SK-N-SH treated with all-trans-retinoic acid at 6 μM for 48 hours (cell line): ENCODE data around the gene AHRR.

ENCODE experiments used
- ATAC-seq: fragments of 200-7000 bp; cut with Tn5 transposase; 3 replicates; pipeline ENCODE4 v1.9.1; 2020; ENCODE audit warnings: mild to moderate bottlenecking, moderate library complexity
- ARNTL ChIP-seq: fragments of 450-650 bp; formaldehyde crosslinking; IDR thresholded peaks from 2 replicates; pipeline ENCODE4 v1.5.0; 2020; ENCODE audit warnings: low read depth, mild to moderate bottlenecking, moderate library complexity, borderline replicate concordance
- BACH2 ChIP-seq: fragments of 250-450 bp; sonication (Bioruptor Pico); IDR thresholded peaks from 2 replicates; pipeline ENCODE4 v1.9.0; 2021; ENCODE audit warnings: mild to moderate bottlenecking, borderline replicate concordance
- CSDC2 ChIP-seq: fragments of 250-450 bp; sonication (Bioruptor Pico); IDR thresholded peaks from 2 replicates; pipeline ENCODE4 v1.5.0; 2020; ENCODE audit warnings: mild to moderate bottlenecking, moderate library complexity
- ESRRG ChIP-seq: fragments of 250-450 bp; sonication (Bioruptor Pico); IDR thresholded peaks from 2 replicates; pipeline ENCODE4 v1.6.1; 2021; ENCODE audit warnings: mild to moderate bottlenecking
- GLIS3 ChIP-seq: fragments of 250-450 bp; sonication (Bioruptor Pico); IDR thresholded peaks from 2 replicates; pipeline ENCODE4 v1.5.0; 2020; ENCODE audit warnings: mild to moderate bottlenecking, moderate library complexity
- ISL1 ChIP-seq: fragments of 250-450 bp; sonication (Bioruptor Pico); IDR thresholded peaks from 2 replicates; pipeline ENCODE4 v2.1.2; 2022; ENCODE audit warnings: mild to moderate bottlenecking, moderate library complexity
- OSR1 ChIP-seq: fragments of 250-450 bp; sonication (Bioruptor Pico); IDR thresholded peaks from 2 replicates; pipeline ENCODE4 v1.8.0; 2022; ENCODE audit warnings: moderate library complexity, mild to moderate bottlenecking, inconsistent platforms
- PPARA ChIP-seq: fragments of 250-450 bp; sonication (Bioruptor Pico); IDR thresholded peaks from 2 replicates; pipeline ENCODE4 v1.5.0; 2020; ENCODE audit warnings: mild to moderate bottlenecking, borderline replicate concordance
- RARB ChIP-seq: fragments of 250-450 bp; sonication (Bioruptor Pico); IDR thresholded peaks from 2 replicates; pipeline ENCODE4 v1.8.0; 2021; ENCODE audit warnings: mild to moderate bottlenecking, moderate library complexity
- SNAI2 ChIP-seq: fragments of 250-450 bp; sonication (Bioruptor Pico); IDR thresholded peaks from 2 replicates; pipeline ENCODE4 v1.5.0; 2020; ENCODE audit warnings: mild to moderate bottlenecking, moderate library complexity
- TCF4 ChIP-seq: fragments of 250-450 bp; sonication (Bioruptor Pico); IDR thresholded peaks from 2 replicates; pipeline ENCODE4 v1.8.0; 2021; ENCODE audit warnings: mild to moderate bottlenecking, moderate library complexity, borderline replicate concordance
- TOX ChIP-seq: fragments of 250-450 bp; sonication (Bioruptor Pico); IDR thresholded peaks from 2 replicates; pipeline ENCODE4 v1.8.0; 2021; ENCODE audit warnings: mild to moderate bottlenecking, moderate library complexity, borderline replicate concordance
- ZC3H10 ChIP-seq: fragments of 250-450 bp; sonication (Bioruptor Pico); IDR thresholded peaks from 2 replicates; pipeline ENCODE4 v1.5.1; 2021; ENCODE audit warnings: mild to moderate bottlenecking, moderate library complexity
- ZFP30 ChIP-seq: fragments of 450-650 bp; formaldehyde crosslinking; IDR thresholded peaks from 2 replicates; pipeline ENCODE4 v1.5.0; 2022; ENCODE audit warnings: mild to moderate bottlenecking, moderate library complexity
- ZNF565 ChIP-seq: fragments of 450-650 bp; formaldehyde crosslinking; conservative IDR thresholded peaks from 2 replicates; pipeline ENCODE4 v1.5.0; 2020; ENCODE audit warnings: low read depth, mild to moderate bottlenecking, moderate library complexity
- ZNF70 ChIP-seq: fragments of 450-650 bp; formaldehyde crosslinking; IDR thresholded peaks from 2 replicates; pipeline ENCODE4 v1.5.0; 2020; ENCODE audit warnings: mild to moderate bottlenecking, moderate library complexity
- ZNF8 ChIP-seq: fragments of 450-650 bp; formaldehyde crosslinking; IDR thresholded peaks from 2 replicates; pipeline ENCODE4 v1.5.0; 2020; ENCODE audit warnings: mild to moderate bottlenecking, moderate library complexity
- TF ChIP-seq, protein P1 (sequence below): fragments of 250-450 bp; sonication (Bioruptor Pico); IDR thresholded peaks from 2 replicates; pipeline ENCODE4 v1.5.0; 2020; ENCODE audit warnings: mild to moderate bottlenecking, moderate library complexity
- TF ChIP-seq, protein P2 (sequence below): fragments of 250-450 bp; sonication (Bioruptor Pico); IDR thresholded peaks from 2 replicates; pipeline ENCODE4 v1.8.0; 2020; ENCODE audit warnings: mild to moderate bottlenecking, moderate library complexity, borderline replicate concordance
- TF ChIP-seq, protein P3 (sequence below): fragments of 250-450 bp; sonication (Bioruptor Pico); IDR thresholded peaks from 2 replicates; pipeline ENCODE4 v1.8.0; 2021; ENCODE audit warnings: low read depth, mild to moderate bottlenecking, moderate library complexity, borderline replicate concordance

AHRR gene

DNA sequence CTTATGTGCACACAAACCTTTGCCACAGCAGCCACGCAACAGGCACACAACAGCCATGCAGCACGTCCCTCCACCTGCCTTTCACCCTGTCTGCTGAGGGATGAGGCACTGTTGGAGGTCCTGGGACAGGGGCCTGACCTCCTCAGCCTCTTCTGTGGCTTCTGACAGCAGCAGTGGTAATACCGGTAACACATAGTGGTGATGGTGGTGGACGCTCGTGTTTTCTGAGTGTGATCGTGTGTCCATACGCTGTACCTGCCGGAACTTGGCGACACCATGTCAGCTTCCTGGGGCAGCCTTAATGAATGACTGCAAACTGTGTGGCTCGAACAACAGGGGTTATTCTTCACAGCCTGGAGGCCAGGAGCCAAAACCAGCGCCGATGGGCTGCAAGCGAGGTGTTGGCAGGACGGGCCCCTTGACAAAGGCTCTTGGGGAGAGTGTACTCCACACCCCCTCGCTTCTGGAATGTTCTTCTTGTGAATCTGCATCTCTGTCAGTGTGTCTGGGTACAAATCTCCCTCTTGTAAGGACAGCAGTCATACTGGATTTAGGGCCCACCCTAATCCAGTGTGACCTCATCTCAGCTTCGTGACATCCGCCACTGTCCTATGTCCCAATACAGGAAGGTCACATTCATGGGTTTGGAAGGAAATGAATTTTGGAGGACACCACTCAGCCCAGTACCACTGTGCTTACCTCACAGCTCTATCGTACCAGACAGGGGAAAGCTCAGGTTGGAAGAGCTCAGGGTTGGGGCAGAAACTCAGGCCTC lies 66.2 kb downstream of the AHRR start:
- no peak for ATAC-seq
- TF ChIP-seq ZNF8 (CRISPR knock-in tag) (no peak), TCF4 (no peak), GLIS3 (CRISPR knock-in tag) (no peak), TOX (CRISPR knock-in tag) (no peak), ESRRG (no peak), ZFP30 (CRISPR knock-in tag) (no peak), ARNTL (no peak), SNAI2 (CRISPR knock-in tag) (no peak), ZNF70 (no peak), CSDC2 (CRISPR knock-in tag) (no peak), ZC3H10 (no peak), ZNF565 (CRISPR knock-in tag) (no peak), OSR1 (CRISPR knock-in tag) (no peak), RARB (CRISPR knock-in tag) (no peak)
- TF ChIP-seq, protein P1, sequence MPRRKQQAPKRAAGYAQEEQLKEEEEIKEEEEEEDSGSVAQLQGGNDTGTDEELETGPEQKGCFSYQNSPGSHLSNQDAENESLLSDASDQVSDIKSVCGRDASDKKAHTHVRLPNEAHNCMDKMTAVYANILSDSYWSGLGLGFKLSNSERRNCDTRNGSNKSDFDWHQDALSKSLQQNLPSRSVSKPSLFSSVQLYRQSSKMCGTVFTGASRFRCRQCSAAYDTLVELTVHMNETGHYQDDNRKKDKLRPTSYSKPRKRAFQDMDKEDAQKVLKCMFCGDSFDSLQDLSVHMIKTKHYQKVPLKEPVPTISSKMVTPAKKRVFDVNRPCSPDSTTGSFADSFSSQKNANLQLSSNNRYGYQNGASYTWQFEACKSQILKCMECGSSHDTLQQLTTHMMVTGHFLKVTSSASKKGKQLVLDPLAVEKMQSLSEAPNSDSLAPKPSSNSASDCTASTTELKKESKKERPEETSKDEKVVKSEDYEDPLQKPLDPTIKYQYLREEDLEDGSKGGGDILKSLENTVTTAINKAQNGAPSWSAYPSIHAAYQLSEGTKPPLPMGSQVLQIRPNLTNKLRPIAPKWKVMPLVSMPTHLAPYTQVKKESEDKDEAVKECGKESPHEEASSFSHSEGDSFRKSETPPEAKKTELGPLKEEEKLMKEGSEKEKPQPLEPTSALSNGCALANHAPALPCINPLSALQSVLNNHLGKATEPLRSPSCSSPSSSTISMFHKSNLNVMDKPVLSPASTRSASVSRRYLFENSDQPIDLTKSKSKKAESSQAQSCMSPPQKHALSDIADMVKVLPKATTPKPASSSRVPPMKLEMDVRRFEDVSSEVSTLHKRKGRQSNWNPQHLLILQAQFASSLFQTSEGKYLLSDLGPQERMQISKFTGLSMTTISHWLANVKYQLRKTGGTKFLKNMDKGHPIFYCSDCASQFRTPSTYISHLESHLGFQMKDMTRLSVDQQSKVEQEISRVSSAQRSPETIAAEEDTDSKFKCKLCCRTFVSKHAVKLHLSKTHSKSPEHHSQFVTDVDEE (CRISPR knock-in tag), result no peak
- TF ChIP-seq, protein P2, sequence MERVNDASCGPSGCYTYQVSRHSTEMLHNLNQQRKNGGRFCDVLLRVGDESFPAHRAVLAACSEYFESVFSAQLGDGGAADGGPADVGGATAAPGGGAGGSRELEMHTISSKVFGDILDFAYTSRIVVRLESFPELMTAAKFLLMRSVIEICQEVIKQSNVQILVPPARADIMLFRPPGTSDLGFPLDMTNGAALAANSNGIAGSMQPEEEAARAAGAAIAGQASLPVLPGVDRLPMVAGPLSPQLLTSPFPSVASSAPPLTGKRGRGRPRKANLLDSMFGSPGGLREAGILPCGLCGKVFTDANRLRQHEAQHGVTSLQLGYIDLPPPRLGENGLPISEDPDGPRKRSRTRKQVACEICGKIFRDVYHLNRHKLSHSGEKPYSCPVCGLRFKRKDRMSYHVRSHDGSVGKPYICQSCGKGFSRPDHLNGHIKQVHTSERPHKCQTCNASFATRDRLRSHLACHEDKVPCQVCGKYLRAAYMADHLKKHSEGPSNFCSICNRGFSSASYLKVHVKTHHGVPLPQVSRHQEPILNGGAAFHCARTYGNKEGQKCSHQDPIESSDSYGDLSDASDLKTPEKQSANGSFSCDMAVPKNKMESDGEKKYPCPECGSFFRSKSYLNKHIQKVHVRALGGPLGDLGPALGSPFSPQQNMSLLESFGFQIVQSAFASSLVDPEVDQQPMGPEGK (CRISPR knock-in tag), result no peak
- TF ChIP-seq, protein P3, sequence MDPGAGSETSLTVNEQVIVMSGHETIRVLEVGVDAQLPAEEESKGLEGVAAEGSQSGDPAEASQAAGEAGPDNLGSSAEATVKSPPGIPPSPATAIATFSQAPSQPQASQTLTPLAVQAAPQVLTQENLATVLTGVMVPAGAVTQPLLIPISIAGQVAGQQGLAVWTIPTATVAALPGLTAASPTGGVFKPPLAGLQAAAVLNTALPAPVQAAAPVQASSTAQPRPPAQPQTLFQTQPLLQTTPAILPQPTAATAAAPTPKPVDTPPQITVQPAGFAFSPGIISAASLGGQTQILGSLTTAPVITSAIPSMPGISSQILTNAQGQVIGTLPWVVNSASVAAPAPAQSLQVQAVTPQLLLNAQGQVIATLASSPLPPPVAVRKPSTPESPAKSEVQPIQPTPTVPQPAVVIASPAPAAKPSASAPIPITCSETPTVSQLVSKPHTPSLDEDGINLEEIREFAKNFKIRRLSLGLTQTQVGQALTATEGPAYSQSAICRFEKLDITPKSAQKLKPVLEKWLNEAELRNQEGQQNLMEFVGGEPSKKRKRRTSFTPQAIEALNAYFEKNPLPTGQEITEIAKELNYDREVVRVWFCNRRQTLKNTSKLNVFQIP (CRISPR knock-in tag), result no peak

DNA sequence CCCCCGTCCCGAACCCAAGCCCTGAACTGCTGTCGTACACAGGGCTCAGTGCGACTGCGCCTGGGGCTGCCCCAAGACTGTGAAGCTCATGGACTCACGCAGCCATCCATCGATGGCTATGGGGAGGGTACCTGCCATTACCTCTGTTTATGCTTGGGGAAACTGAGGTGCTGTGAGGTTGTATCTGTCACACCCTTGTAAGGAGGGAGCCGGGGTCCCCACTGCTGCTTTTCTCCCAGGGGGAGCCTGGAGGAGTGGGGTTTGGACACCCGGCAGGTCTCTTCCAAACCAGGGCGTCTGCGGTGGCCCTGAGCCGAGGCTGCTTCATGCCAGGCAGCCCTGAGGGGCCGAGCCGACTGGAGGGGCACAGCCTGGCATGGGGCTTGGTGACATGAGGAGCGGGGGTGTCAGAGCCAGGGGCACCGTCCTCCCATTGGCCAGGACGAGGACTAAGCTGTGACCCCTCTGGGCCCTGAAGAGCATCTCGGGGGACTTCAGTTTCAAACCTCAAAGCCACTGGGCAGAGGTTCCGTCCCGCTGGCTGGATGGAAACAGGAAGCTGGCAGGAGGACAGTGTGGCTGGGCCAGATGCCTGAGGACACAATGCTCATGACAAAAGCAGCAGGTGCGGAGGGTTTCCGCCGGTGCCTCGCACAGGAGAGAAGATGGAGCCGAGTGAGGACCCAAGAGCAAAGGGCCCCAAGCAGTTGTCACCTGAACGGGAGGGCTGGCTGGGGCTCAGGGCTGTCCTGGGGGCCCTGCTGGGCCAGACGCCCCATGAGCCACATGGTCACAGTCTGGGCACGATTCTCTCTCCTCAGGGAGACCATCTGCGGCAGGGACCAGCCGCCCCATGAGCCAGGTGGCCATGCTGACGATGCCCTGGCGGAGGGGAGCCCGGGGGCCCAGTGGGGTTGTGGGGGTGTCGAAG lies 67.0 kb downstream of the AHRR start:
- ATAC-seq, result no peak
- TF ChIP-seq CSDC2 (CRISPR knock-in tag), result no peak
- no peak for TF ChIP-seq BACH2 (CRISPR knock-in tag)
- no peak for TF ChIP-seq SNAI2 (CRISPR knock-in tag)
- TF ChIP-seq PPARA (CRISPR knock-in tag), result no peak
- TF ChIP-seq, protein P1 (CRISPR knock-in tag), result no peak
- no peak for TF ChIP-seq GLIS3 (CRISPR knock-in tag)
- no peak for TF ChIP-seq ARNTL
- no peak for TF ChIP-seq ISL1 (CRISPR knock-in tag)
- TF ChIP-seq OSR1 (CRISPR knock-in tag), result no peak
- no peak for TF ChIP-seq ESRRG
- TF ChIP-seq ZC3H10, result no peak
